Spleen (tissue), 11 donors: ENCODE measurements around the gene CTDSP2. TPM values are rescaled to one million over a fixed set of nuclear protein-coding genes. Genes with fewer than 3 reads are reported as not detected.
"Not testable (repeated sequence)": the region's sequence is repeated elsewhere in the genome, so short reads cannot be mapped to it uniquely, and the experiment has no call there.

Experiments
- DNase-seq: peaks from one replicate; pipeline ENCODE4 v3.0.0-alpha.2; 2020
- H3K27ac ChIP-seq, 8 donors: fragments of 200-600 bp; sonication (generic) in 7 of 8; 1 replicate in 4 of 8; 2 replicates in 4 of 8; pipeline versions ENCODE4 v1.5.0 to v1.8.0; 2016 to 2021; ENCODE audit warnings: inconsistent platforms in 4 of 8, mild to moderate bottlenecking in 4 of 8, moderate library complexity in 1 of 8
- H3K27me3 ChIP-seq, 7 donors: fragments of 200-600 bp; sonication (generic) in 6 of 7; replicated peaks in 1 of 7; 1 replicate in 4 of 7; 2 replicates in 3 of 7; pipeline versions ENCODE4 v1.5.0 to v1.8.0; 2016 to 2021; ENCODE audit warnings: inconsistent platforms in 3 of 7, mild to moderate bottlenecking in 1 of 7
- H3K36me3 ChIP-seq, 6 donors: fragments of 200-600 bp; sonication (generic) in 5 of 6; 1 replicate in 4 of 6; 2 replicates in 2 of 6; pipeline versions ENCODE4 v1.5.0 to v1.8.0; 2016 to 2021; ENCODE audit warnings: inconsistent platforms in 2 of 6
- H3K4me1 ChIP-seq, 6 donors: fragments of 200-600 bp; sonication (generic) in 5 of 6; 1 replicate in 3 of 6; 2 replicates in 3 of 6; pipeline versions ENCODE4 v1.5.0 to v1.8.0; 2016 to 2021; ENCODE audit warnings: inconsistent platforms in 3 of 6
- H3K4me3 ChIP-seq, 8 donors: fragments of 200-600 bp; sonication (generic) in 7 of 8; 1 replicate in 4 of 8; 2 replicates in 4 of 8; pipeline versions ENCODE4 v1.5.0 to v1.8.0; 2016 to 2021; ENCODE audit warnings: inconsistent platforms in 4 of 8, mild to moderate bottlenecking in 4 of 8, moderate library complexity in 2 of 8
- H3K9me3 ChIP-seq, 8 donors: fragments of 200-600 bp; sonication (generic) in 7 of 8; 1 replicate in 4 of 8; 2 replicates in 4 of 8; pipeline versions ENCODE4 v1.5.0 to v1.8.0; 2016 to 2021; ENCODE audit warnings: inconsistent platforms in 4 of 8
- POLR2A ChIP-seq, 3 donors: fragments of 450-650 bp; IDR thresholded peaks; one replicate each; pipeline ENCODE4 v1.5.1; 2017; ENCODE audit warnings: antibody characterized with exemption in 3 of 3, mild to moderate bottlenecking in 1 of 3
- POLR2AphosphoS5 ChIP-seq, 3 donors: sonication (generic); formaldehyde crosslinking; IDR thresholded peaks; one replicate each; pipeline ENCODE4 v1.5.1; 2017; ENCODE audit warnings: antibody characterized with exemption in 3 of 3
- WGBS, 5 donors: extraction: QIAGEN DNeasy Blood & Tissue Kit in 3 of 5; methylation state at CpG; one replicate each; pipeline versions ENCODE4 v1.1.5 to v1.1.7; 2013 to 2018; 5-methylcytosine and 5-hydroxymethylcytosine counted together
- intact Hi-C: fragments of 100-400 bp; cut with DNase I; formaldehyde crosslinking; loops from one replicate; pipeline ENCODE4 v1.15.0; 2023; ENCODE audit warnings: low total_unique reads
- polyA plus RNA-seq, 3 donors: library from polyadenylated mRNA; stranded (reverse); fragments of 200-250 nt; gene quantifications; one replicate each; pipeline ENCODE4 v1.2.1, GENCODE V29; 2013
- total RNA-seq, 7 donors: library from RNA; depleted of rRNA in 3 of 7; stranded (reverse); fragments of >200 nt in 3 of 7; fragmentation: NEBNext Ultra II Directional in 4 of 7; extraction: Animal tissue kit (Norgen Biotek cat#: 25700) in 4 of 7; gene quantifications; one replicate each; pipeline versions ENCODE4 v1.1.0 to v1.2.1, GENCODE V29; 2016 to 2021
- TF ChIP-seq, protein P1 (sequence below), 11 experiments: fragments of 200-600 bp in 7 of 11; fragments of 450-650 bp in 4 of 11; sonication (generic) in 4 of 11; IDR thresholded peaks in 8 of 11; conservative IDR thresholded peaks in 3 of 11; 1 replicate in 7 of 11; 2 replicates in 4 of 11; pipeline versions ENCODE4 v1.4.0 to v1.8.0; 2016 to 2021; ENCODE audit warnings: antibody characterized with exemption in 11 of 11, inconsistent platforms in 4 of 11, mild to moderate bottlenecking in 1 of 11
- donor health status: healthy with polysubstance abuse.
- donor health status: DM: no; HTN: no; CAD: no; lungs with moderate emphysema.
- donor health status: DM: no; HTN: no; CAD: no.
- donor health status: Bipolar disorder and iron deficiency.
- donor health status: healthy.
- donor health status: DM: no; HTN: no; CAD: no.
- donor health status: DM: yes; HTN: yes; CAD: no.

The CTDSP2 gene
- total and polyA plus RNA-seq, 10 donors, result 22.2 to 203 (median 144) TPM

DNA sequence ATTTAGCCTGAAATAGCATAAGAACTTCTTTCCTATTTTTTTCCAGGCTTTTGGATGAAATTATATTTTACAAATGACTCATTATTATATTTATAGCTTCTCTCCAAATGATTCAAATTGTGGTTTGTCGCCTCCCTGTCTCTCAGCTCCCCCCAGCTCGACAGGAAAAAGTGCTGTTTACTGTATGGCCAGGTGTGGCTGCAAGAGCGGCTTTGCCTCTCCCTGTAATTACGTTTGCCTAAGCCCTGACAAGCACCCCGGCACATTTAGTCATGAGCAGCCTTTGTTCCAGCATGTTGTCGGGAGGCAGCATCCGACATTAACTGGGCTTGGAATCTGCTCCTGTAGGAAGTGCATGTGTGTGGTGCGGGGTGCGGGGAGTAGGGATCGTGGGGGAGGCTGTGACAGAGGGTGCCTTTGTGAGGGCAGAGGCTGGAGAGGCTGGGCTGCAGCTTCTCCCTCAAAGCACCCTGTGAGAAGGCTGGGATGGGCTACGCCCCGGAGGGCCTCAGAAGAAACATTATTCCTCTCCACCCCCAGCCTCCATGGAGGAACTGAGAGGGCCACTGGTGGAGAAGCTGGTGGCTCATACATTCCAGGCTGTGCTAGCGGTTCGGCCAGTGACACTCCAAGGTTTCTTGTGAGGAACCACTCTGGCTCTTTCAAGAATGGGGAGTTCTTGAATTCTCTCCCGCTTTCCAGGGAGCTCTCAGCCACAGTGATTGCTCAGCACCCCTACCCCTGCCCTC, 42.1 kb upstream of the CTDSP2 start:
- intact Hi-C loops, result no loop called here
- Histone ChIP-seq H3K4me1 (peaks cover 0 to 29% (median 17%) of the 10 kb centered on the region in 6 donors), H3K36me3 (no peaks in the 10 kb centered on the region), H3K9me3 (peaks cover 0 to 18% (median 14%) of the 10 kb centered on the region in 8 donors), H3K27ac (peak overlapping the region in 7 of 8 donors; percentile 48 to 79 (median 63)), H3K4me3 (no peak overlapping the region), H3K27me3 (peaks cover 0 to 7% (median 0%) of the 10 kb centered on the region in 7 donors)
- no peak for DNase-seq
- TF ChIP-seq POLR2A (IDR thresholded peaks at IDR 0.05) (no peak), POLR2AphosphoS5 (IDR thresholded peaks at IDR 0.05) (no peak)
- TF ChIP-seq, protein P1, sequence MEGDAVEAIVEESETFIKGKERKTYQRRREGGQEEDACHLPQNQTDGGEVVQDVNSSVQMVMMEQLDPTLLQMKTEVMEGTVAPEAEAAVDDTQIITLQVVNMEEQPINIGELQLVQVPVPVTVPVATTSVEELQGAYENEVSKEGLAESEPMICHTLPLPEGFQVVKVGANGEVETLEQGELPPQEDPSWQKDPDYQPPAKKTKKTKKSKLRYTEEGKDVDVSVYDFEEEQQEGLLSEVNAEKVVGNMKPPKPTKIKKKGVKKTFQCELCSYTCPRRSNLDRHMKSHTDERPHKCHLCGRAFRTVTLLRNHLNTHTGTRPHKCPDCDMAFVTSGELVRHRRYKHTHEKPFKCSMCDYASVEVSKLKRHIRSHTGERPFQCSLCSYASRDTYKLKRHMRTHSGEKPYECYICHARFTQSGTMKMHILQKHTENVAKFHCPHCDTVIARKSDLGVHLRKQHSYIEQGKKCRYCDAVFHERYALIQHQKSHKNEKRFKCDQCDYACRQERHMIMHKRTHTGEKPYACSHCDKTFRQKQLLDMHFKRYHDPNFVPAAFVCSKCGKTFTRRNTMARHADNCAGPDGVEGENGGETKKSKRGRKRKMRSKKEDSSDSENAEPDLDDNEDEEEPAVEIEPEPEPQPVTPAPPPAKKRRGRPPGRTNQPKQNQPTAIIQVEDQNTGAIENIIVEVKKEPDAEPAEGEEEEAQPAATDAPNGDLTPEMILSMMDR (IDR thresholded peaks at IDR 0.05 in 8 of 11, conservative IDR thresholded peaks at IDR 0.05 in 3 of 11), result no peak
- 46 to 56% (median 53%) methylated on average over 15 of the region's 15 CpGs for WGBS, 5 donors

DNA sequence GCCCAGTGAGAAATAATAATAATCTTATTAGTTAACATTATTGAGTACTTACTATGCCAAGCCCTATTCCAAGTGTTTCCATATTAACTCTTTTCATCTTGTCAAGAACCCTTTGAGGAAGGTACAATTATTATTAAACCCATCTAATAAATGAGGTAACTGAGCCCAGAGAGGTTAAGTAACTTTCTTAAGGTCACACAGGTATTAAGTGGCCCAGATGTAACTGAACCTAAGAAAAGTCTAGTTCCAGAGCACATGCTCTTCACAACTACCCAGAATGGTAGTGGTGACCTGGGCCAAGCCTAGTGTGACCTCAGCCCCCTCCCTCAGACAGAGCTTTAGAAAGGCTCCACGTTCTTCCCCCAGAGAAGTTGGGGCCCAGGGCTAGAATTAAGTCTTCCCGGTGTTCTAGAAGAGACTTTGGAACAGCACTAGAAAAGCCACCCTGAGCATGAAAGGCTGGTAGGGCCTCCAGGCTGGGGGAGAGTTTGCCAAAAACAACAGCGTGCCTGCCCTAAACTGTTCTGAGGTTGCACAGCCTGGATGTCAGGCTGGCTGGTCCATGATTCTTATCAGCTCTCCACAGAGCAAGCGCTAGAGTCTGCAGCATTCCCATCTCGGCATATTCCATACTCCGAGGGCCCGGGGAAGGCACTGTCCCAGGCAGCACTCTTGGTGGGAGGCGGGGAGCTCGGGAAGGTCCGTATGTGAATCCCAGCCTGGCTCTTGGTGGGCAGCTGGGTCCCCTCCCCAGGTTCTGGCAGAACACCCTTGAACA, 41.3 kb upstream of the CTDSP2 start:
- DNase-seq, result no peak
- TF ChIP-seq POLR2A (IDR thresholded peaks at IDR 0.05) (no peak), POLR2AphosphoS5 (IDR thresholded peaks at IDR 0.05) (no peak)
- TF ChIP-seq, protein P1 (IDR thresholded peaks at IDR 0.05 in 8 of 11, conservative IDR thresholded peaks at IDR 0.05 in 3 of 11), result no peak
- peak overlapping the region in 6 of 8 donors; percentile 48 to 79 (median 64) for H3K27ac ChIP-seq
- H3K27me3 ChIP-seq, result peaks cover 0 to 7% (median 0%) of the 10 kb centered on the region in 7 donors
- intact Hi-C loops, result no loop called here
- peaks cover 0 to 18% (median 14%) of the 10 kb centered on the region in 8 donors for H3K9me3 ChIP-seq
- peaks cover 0 to 21% (median 11%) of the 10 kb centered on the region in 6 donors for H3K4me1 ChIP-seq
- H3K36me3 ChIP-seq, result no peaks in the 10 kb centered on the region
- WGBS, 5 donors, result 65 to 71% (median 68%) methylated on average over 8 to 10 of the region's 10 CpGs
- H3K4me3 ChIP-seq, result no peak overlapping the region

DNA sequence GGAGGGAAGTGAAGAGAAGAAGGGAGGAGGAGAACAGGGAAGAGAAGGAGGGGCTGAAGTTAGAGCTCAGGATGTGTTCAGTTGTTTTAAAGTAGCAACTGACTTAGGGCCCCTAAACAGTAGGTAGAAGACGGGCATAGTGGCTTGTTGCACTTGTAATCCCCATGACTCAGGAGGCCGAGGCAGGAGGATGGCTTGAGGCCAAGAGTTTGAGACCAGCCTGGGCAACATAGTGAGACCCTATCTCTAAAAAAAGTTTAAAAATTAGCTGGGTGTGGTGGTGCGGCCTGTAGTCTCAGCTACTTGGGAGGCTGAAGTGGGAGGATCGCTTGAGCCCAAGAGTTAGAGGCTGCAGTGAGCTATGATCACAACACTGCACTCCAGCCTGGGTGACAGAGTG, 40.4 kb upstream of the CTDSP2 start:
- WGBS, 5 donors, result 91 to 98% (median 94%) methylated on average over 4 of the region's 4 CpGs
- H3K9me3 ChIP-seq, result peaks cover 0 to 18% (median 14%) of the 10 kb centered on the region in 8 donors
- DNase-seq, H3K4me3 ChIP-seq, H3K27me3 ChIP-seq, intact Hi-C loops, H3K36me3 ChIP-seq: not testable (repeated sequence)
- peaks cover 0 to 17% (median 9%) of the 10 kb centered on the region in 6 donors for H3K4me1 ChIP-seq
- H3K27ac ChIP-seq, result peak overlapping the region in 1 of 8 donors; percentile 23

DNA sequence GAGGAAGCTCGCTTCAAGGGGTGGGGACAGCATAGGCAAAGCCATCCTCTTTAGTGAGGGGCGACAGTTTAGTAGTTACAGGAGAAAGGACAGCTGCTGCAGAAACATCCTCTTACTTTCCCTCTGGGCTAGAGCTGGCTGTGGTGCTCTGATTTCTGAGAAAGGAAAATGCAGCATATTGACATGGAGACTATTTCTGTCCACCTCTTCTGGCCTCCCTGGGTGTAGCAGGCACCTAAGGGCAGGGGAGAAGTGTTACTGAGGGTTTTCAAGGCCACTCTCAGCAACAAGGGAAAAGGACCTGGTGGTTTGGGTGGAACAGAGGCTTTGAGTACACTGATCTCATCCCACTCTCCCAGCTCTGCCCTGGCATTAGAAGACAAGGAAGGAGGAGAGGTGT, 40.0 kb upstream of the CTDSP2 start:
- Histone ChIP-seq H3K4me1 (peaks cover 0 to 17% (median 9%) of the 10 kb centered on the region in 6 donors), H3K9me3 (peaks cover 0 to 18% (median 14%) of the 10 kb centered on the region in 8 donors), H3K4me3 (no peak overlapping the region), H3K36me3 (no peaks in the 10 kb centered on the region), H3K27ac (peak overlapping the region in 2 of 8 donors; percentile 20 to 23), H3K27me3 (peaks cover 0 to 7% (median 0%) of the 10 kb centered on the region in 7 donors)
- 81 to 95% (median 91%) methylated on average over 2 of the region's 2 CpGs for WGBS, 5 donors
- intact Hi-C loops, result no loop called here
- DNase-seq, result no peak
- no peak for TF ChIP-seq POLR2AphosphoS5 (IDR thresholded peaks at IDR 0.05)
- TF ChIP-seq, protein P1 (IDR thresholded peaks at IDR 0.05 in 8 of 11, conservative IDR thresholded peaks at IDR 0.05 in 3 of 11), result no peak
- TF ChIP-seq POLR2A (IDR thresholded peaks at IDR 0.05), result no peak
